Caco-2 (cell line): ENCODE data around the gene MYO5B. TPM values are rescaled to one million over a fixed set of nuclear protein-coding genes. Genes with fewer than 3 reads are reported as not detected.

Experiments
- BruUV-seq: library from RNA; stranded (reverse); fragments of 400-500 nt; replicated peaks from 2 replicates; lab custom pipeline; 2021; lab: Mats Ljungman, UMichigan
- CTCF ChIA-PET: fragments of 300-600 bp; sonication (Branson Sonifier 250); formaldehyde crosslinking; loops from one replicate; lab custom pipeline; 2022; ENCODE audit warnings: antibody characterized with exemption; lab: Charles Lee
- POLR2A ChIA-PET: fragments of 300-600 bp; sonication (Branson Sonifier 250); formaldehyde crosslinking; loops from one replicate; lab custom pipeline; 2022; ENCODE audit warnings: antibody characterized with exemption; lab: Charles Lee
- DNase-seq, 2 experiments: peaks; one replicate each; pipeline versions ENCODE4 v3.0.0 to v3.0.0-alpha.2; 2020 to 2022
- H3K27me3 ChIP-seq: replicated peaks from 2 replicates; pipeline ENCODE4 v1.6.0; 2011; ENCODE audit warnings: low read length; ENCODE audit not compliant: control insufficient read depth, insufficient read depth
- H3K36me3 ChIP-seq: 2 replicates; pipeline ENCODE4 v1.5.1; 2011; ENCODE audit warnings: low read length; ENCODE audit not compliant: control insufficient read depth, insufficient read depth
- H3K4me1 ChIP-seq: fragments of 250-450 bp; sonication (Bioruptor Pico); 2 replicates; pipeline ENCODE4 v1.5.1; 2020; ENCODE audit warnings: mild to moderate bottlenecking
- H3K4me3 ChIP-seq: 2 replicates; pipeline ENCODE4 v1.5.1; 2011; ENCODE audit warnings: low read depth, mild to moderate bottlenecking, control low read depth, low read length
- H3K9me3 ChIP-seq: fragments of 250-450 bp; sonication (Bioruptor Pico); 2 replicates; pipeline ENCODE4 v1.5.1; 2020; ENCODE audit warnings: mild to moderate bottlenecking, moderate library complexity
- H3K27ac Mint-ChIP-seq: one replicate; pipeline ENCODE4 v1.8.0; 2022; ENCODE audit warnings: mixed read lengths; ENCODE audit not compliant: unreplicated experiment
- H3K27me3 Mint-ChIP-seq: one replicate; pipeline ENCODE4 v1.8.0; 2022; ENCODE audit warnings: mixed read lengths; ENCODE audit not compliant: insufficient read depth, unreplicated experiment
- H3K36me3 Mint-ChIP-seq: one replicate; pipeline ENCODE4 v1.8.0; 2022; ENCODE audit warnings: mild to moderate bottlenecking, mixed read lengths; ENCODE audit not compliant: insufficient read depth, unreplicated experiment
- H3K4me1 Mint-ChIP-seq: one replicate; pipeline ENCODE4 v1.8.0; 2022; ENCODE audit warnings: low read depth, mixed read lengths; ENCODE audit not compliant: unreplicated experiment
- H3K4me3 Mint-ChIP-seq: one replicate; pipeline ENCODE4 v1.8.0; 2022; ENCODE audit warnings: mild to moderate bottlenecking, moderate library complexity, mixed read lengths; ENCODE audit not compliant: unreplicated experiment
- H3K9me3 Mint-ChIP-seq: one replicate; pipeline ENCODE4 v1.8.0; 2022; ENCODE audit warnings: mixed read lengths; ENCODE audit not compliant: unreplicated experiment
- intact Hi-C: fragments of 100-400 bp; cut with micrococcal nuclease; formaldehyde crosslinking; loops from one replicate; pipeline ENCODE4 v1.10.0; 2022; ENCODE audit not compliant: unreplicated experiment
- total RNA-seq: library from RNA; stranded (reverse); gene quantifications from 2 replicates; pipeline ENCODE4 v1.2.3, GENCODE V29; 2022
- TF ChIP-seq, protein P1 (sequence below), 2 experiments: fragments of 200-600 bp in 1 of 2; IDR thresholded peaks; 1 replicate in 1 of 2; 2 replicates in 1 of 2; pipeline versions ENCODE4 v1.5.1 to v1.8.0; 2011 to 2022; ENCODE audit warnings: antibody characterized with exemption in 1 of 2, control low read depth in 1 of 2, inconsistent platforms in 1 of 2, low read depth in 1 of 2, low read length in 1 of 2, mild to moderate bottlenecking in 1 of 2, moderate library complexity in 1 of 2; ENCODE audit not compliant: insufficient read depth in 1 of 2, severe bottlenecking in 1 of 2, unreplicated experiment in 1 of 2

The MYO5B gene
- total RNA-seq, 1 experiment from 2014 or later, result 28.3 TPM

- H3K27ac Mint-ChIP-seq, result no peak overlapping the region
- Histone ChIP-seq H3K36me3 (no peaks in the 10 kb centered on the region), H3K4me3 (no peak overlapping the region), H3K9me3 (no peaks in the 10 kb centered on the region), H3K4me1 (no peaks in the 10 kb centered on the region), H3K27me3 (no peaks in the 10 kb centered on the region)
- intact Hi-C loops, result no loop called here
- peaks cover 6% of the 10 kb centered on the region for H3K36me3 Mint-ChIP-seq
- H3K4me1 Mint-ChIP-seq, result peaks cover 1% of the 10 kb centered on the region
- BruUV-seq, result no TSS peak
- TF ChIP-seq, protein P1, sequence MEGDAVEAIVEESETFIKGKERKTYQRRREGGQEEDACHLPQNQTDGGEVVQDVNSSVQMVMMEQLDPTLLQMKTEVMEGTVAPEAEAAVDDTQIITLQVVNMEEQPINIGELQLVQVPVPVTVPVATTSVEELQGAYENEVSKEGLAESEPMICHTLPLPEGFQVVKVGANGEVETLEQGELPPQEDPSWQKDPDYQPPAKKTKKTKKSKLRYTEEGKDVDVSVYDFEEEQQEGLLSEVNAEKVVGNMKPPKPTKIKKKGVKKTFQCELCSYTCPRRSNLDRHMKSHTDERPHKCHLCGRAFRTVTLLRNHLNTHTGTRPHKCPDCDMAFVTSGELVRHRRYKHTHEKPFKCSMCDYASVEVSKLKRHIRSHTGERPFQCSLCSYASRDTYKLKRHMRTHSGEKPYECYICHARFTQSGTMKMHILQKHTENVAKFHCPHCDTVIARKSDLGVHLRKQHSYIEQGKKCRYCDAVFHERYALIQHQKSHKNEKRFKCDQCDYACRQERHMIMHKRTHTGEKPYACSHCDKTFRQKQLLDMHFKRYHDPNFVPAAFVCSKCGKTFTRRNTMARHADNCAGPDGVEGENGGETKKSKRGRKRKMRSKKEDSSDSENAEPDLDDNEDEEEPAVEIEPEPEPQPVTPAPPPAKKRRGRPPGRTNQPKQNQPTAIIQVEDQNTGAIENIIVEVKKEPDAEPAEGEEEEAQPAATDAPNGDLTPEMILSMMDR (IDR thresholded peaks at IDR 0.05; ENCODE audit: insufficient read depth in 1 of 2, low read depth in 1 of 2, low read length in 1 of 2, severe bottlenecking in 1 of 2, unreplicated experiment in 1 of 2), result no peak
- no peaks in the 10 kb centered on the region for H3K27me3 Mint-ChIP-seq
- ChIA-PET CTCF (no interaction called here), POLR2A (no interaction called here)
- peaks cover 9% of the 10 kb centered on the region for H3K9me3 Mint-ChIP-seq
- DNase-seq, result no peak
- H3K4me3 Mint-ChIP-seq, result no peak overlapping the region
Observed at GRCh38 chr18:50076277-50076676, 118.7 kb downstream of the MYO5B start.

GRCh38 chr18:50075772-50076171, 119.2 kb downstream of the MYO5B start:
- H3K36me3 Mint-ChIP-seq, result peaks cover 6% of the 10 kb centered on the region
- DNase-seq, result no peak

GRCh38 chr18:50074404-50074803, 120.5 kb downstream of the MYO5B start:
- DNase-seq, result no peak
- Histone ChIP-seq H3K27me3 (no peaks in the 10 kb centered on the region), H3K9me3 (no peaks in the 10 kb centered on the region), H3K4me1 (no peaks in the 10 kb centered on the region), H3K36me3 (no peaks in the 10 kb centered on the region), H3K4me3 (no peak overlapping the region)
- H3K27ac Mint-ChIP-seq, result no peak overlapping the region
- POLR2A ChIA-PET, result no interaction called here
- no peak overlapping the region for H3K4me3 Mint-ChIP-seq
- TF ChIP-seq, protein P1 (IDR thresholded peaks at IDR 0.05; ENCODE audit: insufficient read depth in 1 of 2, low read depth in 1 of 2, low read length in 1 of 2, severe bottlenecking in 1 of 2, unreplicated experiment in 1 of 2), result no peak
- BruUV-seq, result no TSS peak
- H3K27me3 Mint-ChIP-seq, result no peaks in the 10 kb centered on the region
- intact Hi-C loops, result no loop called here
- CTCF ChIA-PET, result no interaction called here
- H3K4me1 Mint-ChIP-seq, result peaks cover 5% of the 10 kb centered on the region
- peaks cover 6% of the 10 kb centered on the region for H3K36me3 Mint-ChIP-seq
- H3K9me3 Mint-ChIP-seq, result peaks cover 9% of the 10 kb centered on the region

More at GRCh38 chr18:50075772-50076171, 119.2 kb downstream of the MYO5B start:
- no peak overlapping the region for H3K4me3 ChIP-seq
- intact Hi-C loops, result no loop called here
- H3K9me3 ChIP-seq, result no peaks in the 10 kb centered on the region
- peaks cover 9% of the 10 kb centered on the region for H3K9me3 Mint-ChIP-seq
- H3K36me3 ChIP-seq, result no peaks in the 10 kb centered on the region
- CTCF ChIA-PET, result no interaction called here
- no TSS peak for BruUV-seq
- H3K27ac Mint-ChIP-seq, result no peak overlapping the region
- POLR2A ChIA-PET, result no interaction called here
- no peaks in the 10 kb centered on the region for H3K27me3 ChIP-seq
- H3K4me1 Mint-ChIP-seq, result peaks cover 5% of the 10 kb centered on the region
- no peaks in the 10 kb centered on the region for H3K27me3 Mint-ChIP-seq
- TF ChIP-seq, protein P1 (IDR thresholded peaks at IDR 0.05; ENCODE audit: insufficient read depth in 1 of 2, low read depth in 1 of 2, low read length in 1 of 2, severe bottlenecking in 1 of 2, unreplicated experiment in 1 of 2), result no peak
- no peaks in the 10 kb centered on the region for H3K4me1 ChIP-seq
- H3K4me3 Mint-ChIP-seq, result no peak overlapping the region
